ENCODE results near the gene PTGIS.
A peak's percentile ranks its signal among the peaks of the same experiment; 100 is the strongest.

PTGIS gene

DNA sequence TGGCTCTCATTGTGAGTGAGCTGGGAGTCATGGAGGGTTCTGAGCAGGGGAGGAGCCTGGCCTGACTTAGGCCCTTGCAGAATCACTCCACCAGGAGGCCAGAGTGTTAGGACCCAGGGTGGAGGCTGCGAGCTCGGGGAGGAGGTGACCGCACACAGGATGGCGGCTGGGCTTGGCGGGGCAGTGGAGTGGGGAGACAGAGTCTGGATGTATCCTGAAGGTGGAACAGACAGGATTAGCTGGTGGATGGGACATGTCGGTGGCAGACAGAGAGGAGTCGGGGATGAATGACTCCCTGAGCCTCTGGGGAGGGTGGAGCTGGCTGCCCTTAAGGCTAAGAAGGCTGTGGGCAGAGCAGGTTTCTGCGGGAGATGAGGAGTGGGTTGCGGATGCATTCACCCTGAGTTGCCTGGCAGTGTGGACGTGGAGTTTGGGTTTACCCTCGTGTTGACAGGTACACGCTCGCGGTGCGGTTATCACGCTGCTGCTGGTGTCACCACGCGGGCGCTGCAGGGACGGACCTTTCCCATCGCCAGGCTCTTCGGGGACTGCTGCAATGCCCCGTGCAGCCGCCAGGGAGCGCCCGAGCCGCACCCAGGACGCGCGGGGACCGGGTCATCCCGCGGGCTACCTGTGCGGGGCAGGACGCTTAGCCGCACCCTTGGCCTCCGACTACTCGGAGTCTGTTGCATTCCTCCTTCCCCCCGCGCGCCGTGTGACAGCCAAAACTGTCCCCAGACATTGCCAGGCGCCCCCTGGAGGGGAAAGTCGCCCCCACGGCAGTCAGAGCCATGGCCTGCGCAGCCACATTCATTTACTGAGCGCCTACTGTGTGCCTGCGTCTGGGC lies 43.0 kb upstream of the PTGIS start:
- DNase-seq (ENCODE audit: low read depth in 1 of 2, low spot score in 1 of 2): peak; percentile 72 to 82
- Histone ChIP-seq H3K27ac (replicated peaks) (peak overlapping the region; percentile 13; the same call in 1 of the 2 replicates), H3K4me3 (replicated peaks; ENCODE audit: insufficient read depth, low read length) (peak overlapping the region; percentile 24; the same call in 1 of the 2 replicates), H3K27me3 (ENCODE audit: insufficient read depth, poor library complexity, severe bottlenecking) (no peaks in the 10 kb centered on the region)
- TF ChIP-seq, protein P1, sequence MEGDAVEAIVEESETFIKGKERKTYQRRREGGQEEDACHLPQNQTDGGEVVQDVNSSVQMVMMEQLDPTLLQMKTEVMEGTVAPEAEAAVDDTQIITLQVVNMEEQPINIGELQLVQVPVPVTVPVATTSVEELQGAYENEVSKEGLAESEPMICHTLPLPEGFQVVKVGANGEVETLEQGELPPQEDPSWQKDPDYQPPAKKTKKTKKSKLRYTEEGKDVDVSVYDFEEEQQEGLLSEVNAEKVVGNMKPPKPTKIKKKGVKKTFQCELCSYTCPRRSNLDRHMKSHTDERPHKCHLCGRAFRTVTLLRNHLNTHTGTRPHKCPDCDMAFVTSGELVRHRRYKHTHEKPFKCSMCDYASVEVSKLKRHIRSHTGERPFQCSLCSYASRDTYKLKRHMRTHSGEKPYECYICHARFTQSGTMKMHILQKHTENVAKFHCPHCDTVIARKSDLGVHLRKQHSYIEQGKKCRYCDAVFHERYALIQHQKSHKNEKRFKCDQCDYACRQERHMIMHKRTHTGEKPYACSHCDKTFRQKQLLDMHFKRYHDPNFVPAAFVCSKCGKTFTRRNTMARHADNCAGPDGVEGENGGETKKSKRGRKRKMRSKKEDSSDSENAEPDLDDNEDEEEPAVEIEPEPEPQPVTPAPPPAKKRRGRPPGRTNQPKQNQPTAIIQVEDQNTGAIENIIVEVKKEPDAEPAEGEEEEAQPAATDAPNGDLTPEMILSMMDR (IDR thresholded peaks at IDR 0.05; ENCODE audit: insufficient read depth, low read length): peak; percentile 82
- TF ChIP-seq GABPA (IDR thresholded peaks at IDR 0.05; ENCODE audit: low read depth): no peak

DNA sequence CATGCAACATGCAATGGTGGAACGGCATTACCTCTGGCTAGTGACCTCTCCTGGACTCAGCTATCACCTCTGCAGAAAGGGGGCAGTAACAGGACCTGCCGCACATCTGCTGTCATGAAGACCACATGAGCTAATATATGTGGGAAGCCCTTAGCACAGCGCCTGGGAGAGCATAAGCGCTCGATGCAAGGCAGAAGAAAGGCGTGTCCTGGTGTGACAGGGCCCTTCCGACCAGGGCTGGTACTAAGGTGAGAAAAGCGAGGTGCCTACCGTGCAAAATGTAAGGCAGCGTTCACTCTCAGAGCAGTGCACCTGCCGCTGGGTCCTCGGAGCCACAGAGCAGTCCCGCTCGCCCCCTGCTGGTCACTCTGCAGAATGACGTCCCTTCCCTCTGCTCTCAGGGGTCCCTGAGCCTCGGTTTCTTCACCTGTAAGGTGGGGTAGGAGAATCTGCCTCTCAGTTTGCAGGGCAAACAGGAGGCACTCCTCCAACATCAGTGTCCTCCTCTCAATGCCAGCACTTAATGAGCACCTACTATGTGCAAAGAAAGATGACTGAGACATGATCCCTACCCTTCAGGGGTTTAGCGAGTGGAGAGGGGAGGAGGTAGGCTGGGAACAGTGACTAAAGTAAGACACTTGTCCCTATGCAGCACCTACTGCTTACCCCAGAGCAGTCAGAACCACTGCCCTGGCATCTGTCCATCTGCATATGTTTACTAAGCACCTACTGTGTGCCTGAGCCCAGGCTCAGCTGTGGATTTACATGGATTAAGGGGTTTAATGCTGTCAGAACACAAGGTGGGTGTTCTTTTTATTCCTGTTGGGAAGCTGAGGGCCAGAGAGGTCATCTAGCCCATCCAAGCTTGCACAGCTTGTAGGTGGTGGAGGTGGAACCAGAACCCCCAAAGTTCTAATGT lies 41.1 kb upstream of the PTGIS start:
- peak in 1 of 2 experiments; percentile 68 for DNase-seq (ENCODE audit: low read depth in 1 of 2, low spot score in 1 of 2)
- no peak overlapping the region for H3K4me3 ChIP-seq (replicated peaks; ENCODE audit: insufficient read depth, low read length)
- no peak overlapping the region for H3K27ac ChIP-seq (replicated peaks)
- no peaks in the 10 kb centered on the region for H3K27me3 ChIP-seq (ENCODE audit: insufficient read depth, poor library complexity, severe bottlenecking)
- TF ChIP-seq, protein P2, sequence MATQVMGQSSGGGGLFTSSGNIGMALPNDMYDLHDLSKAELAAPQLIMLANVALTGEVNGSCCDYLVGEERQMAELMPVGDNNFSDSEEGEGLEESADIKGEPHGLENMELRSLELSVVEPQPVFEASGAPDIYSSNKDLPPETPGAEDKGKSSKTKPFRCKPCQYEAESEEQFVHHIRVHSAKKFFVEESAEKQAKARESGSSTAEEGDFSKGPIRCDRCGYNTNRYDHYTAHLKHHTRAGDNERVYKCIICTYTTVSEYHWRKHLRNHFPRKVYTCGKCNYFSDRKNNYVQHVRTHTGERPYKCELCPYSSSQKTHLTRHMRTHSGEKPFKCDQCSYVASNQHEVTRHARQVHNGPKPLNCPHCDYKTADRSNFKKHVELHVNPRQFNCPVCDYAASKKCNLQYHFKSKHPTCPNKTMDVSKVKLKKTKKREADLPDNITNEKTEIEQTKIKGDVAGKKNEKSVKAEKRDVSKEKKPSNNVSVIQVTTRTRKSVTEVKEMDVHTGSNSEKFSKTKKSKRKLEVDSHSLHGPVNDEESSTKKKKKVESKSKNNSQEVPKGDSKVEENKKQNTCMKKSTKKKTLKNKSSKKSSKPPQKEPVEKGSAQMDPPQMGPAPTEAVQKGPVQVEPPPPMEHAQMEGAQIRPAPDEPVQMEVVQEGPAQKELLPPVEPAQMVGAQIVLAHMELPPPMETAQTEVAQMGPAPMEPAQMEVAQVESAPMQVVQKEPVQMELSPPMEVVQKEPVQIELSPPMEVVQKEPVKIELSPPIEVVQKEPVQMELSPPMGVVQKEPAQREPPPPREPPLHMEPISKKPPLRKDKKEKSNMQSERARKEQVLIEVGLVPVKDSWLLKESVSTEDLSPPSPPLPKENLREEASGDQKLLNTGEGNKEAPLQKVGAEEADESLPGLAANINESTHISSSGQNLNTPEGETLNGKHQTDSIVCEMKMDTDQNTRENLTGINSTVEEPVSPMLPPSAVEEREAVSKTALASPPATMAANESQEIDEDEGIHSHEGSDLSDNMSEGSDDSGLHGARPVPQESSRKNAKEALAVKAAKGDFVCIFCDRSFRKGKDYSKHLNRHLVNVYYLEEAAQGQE (IDR thresholded peaks at IDR 0.05; ENCODE audit: insufficient replicate concordance, low read depth): no peak
- TF ChIP-seq, protein P1 (IDR thresholded peaks at IDR 0.05; ENCODE audit: insufficient read depth, low read length): peak; percentile 81

DNA sequence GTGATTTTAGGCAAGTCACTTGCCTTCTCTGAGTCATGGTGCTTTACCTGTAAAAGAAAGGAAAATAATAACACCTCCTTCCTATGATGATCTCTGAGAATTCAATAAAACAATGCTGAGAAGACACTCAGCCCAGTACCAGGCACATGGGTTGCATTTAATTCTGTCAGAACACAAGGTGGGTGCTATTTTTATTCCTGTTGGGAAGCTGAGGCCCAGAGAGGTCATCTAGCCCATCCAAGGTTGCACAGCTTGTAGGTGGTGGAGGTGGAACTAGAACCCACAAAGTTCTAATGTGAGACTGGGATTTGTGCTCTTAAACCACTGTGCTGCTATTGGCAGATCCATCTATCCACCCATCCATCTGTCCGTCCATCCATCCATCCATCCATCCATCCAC lies 39.6 kb upstream of the PTGIS start:
- TF ChIP-seq SPI1 (IDR thresholded peaks at IDR 0.05; ENCODE audit: borderline replicate concordance, low read depth): no peak
- TF ChIP-seq, protein P2 (IDR thresholded peaks at IDR 0.05; ENCODE audit: insufficient replicate concordance, low read depth): no peak
- TF ChIP-seq GABPA (IDR thresholded peaks at IDR 0.05; ENCODE audit: low read depth): no peak
- TF ChIP-seq, protein P1 (IDR thresholded peaks at IDR 0.05; ENCODE audit: insufficient read depth, low read length): no peak
- TF ChIP-seq POLR2AphosphoS5 (IDR thresholded peaks at IDR 0.05; ENCODE audit: low read depth): no peak
- H3K27me3 ChIP-seq (ENCODE audit: insufficient read depth, poor library complexity, severe bottlenecking): no peaks in the 10 kb centered on the region
- DNase-seq (ENCODE audit: low read depth in 1 of 2, low spot score in 1 of 2): no peak
- no peak overlapping the region for H3K4me3 ChIP-seq (replicated peaks; ENCODE audit: insufficient read depth, low read length)
- H3K27ac ChIP-seq (replicated peaks): no peak overlapping the region
